IPS DF 6.9 (cell line): ENCODE data around the gene ACVR1.
"Not testable (repeated sequence)": the region's sequence is repeated elsewhere in the genome, so short reads cannot be mapped to it uniquely, and the experiment has no call there.

Experiments used
- DNase-seq: peaks from one replicate; pipeline ENCODE4 v3.0.0-alpha.2; 2013; ENCODE audit warnings: low read depth, low spot score
- H3K27ac ChIP-seq: one replicate; pipeline ENCODE4 v1.5.1; 2013; ENCODE audit warnings: low read length, control low read depth
- H3K27me3 ChIP-seq: 2 replicates; pipeline ENCODE4 v1.6.1; 2013; ENCODE audit warnings: mild to moderate bottlenecking, low read length; ENCODE audit not compliant: control insufficient read depth, insufficient read depth
- H3K36me3 ChIP-seq: 2 replicates; pipeline ENCODE4 v1.6.1; 2013; ENCODE audit warnings: low read length; ENCODE audit not compliant: control insufficient read depth, insufficient read depth
- H3K4me1 ChIP-seq: 2 replicates; pipeline ENCODE4 v1.6.1; 2013; ENCODE audit warnings: low read length; ENCODE audit not compliant: control insufficient read depth, insufficient read depth
- H3K4me3 ChIP-seq: 2 replicates; pipeline ENCODE4 v1.5.1; 2013; ENCODE audit warnings: mild to moderate bottlenecking, low read length
- H3K9me3 ChIP-seq: 2 replicates; pipeline ENCODE4 v1.6.1; 2013; ENCODE audit warnings: low read length, inconsistent platforms; ENCODE audit not compliant: control insufficient read depth, insufficient read depth
- WGBS: extraction: QIAGEN DNeasy Blood & Tissue Kit; methylation state at CpG from one replicate; pipeline ENCODE4 v1.1.7; 2013; ENCODE audit warnings: mixed read lengths, missing lambda C conversion rate; ENCODE audit not compliant: insufficient read length, insufficient coverage; 5-methylcytosine and 5-hydroxymethylcytosine counted together

Gene ACVR1

GRCh38 chr2:157727693-157728092, 148.4 kb downstream of the ACVR1 start:
- Histone ChIP-seq H3K9me3 (no peaks in the 10 kb centered on the region), H3K27ac (no peak overlapping the region), H3K36me3 (no peaks in the 10 kb centered on the region), H3K4me3 (no peak overlapping the region), H3K4me1 (no peaks in the 10 kb centered on the region), H3K27me3 (no peaks in the 10 kb centered on the region)
- WGBS: no CpG with 5 or more reads among the region's 1 CpG
- DNase-seq: no peak

GRCh38 chr2:157726946-157727345, 149.2 kb downstream of the ACVR1 start:
- WGBS: no CpG with 5 or more reads among the region's 1 CpG
- DNase-seq: no peak
- H3K4me3 ChIP-seq: no peak overlapping the region

GRCh38 chr2:157725846-157726245, 150.3 kb downstream of the ACVR1 start:
- Histone ChIP-seq H3K27ac (no peak overlapping the region), H3K4me1 (no peaks in the 10 kb centered on the region), H3K36me3 (no peaks in the 10 kb centered on the region), H3K4me3 (no peak overlapping the region), H3K9me3 (no peaks in the 10 kb centered on the region), H3K27me3 (no peaks in the 10 kb centered on the region)
- WGBS: no CpG with 5 or more reads among the region's 1 CpG
- DNase-seq: no peak

More at GRCh38 chr2:157726946-157727345, 149.2 kb downstream of the ACVR1 start:
- no peaks in the 10 kb centered on the region for H3K27me3 ChIP-seq
- H3K9me3 ChIP-seq: no peaks in the 10 kb centered on the region
- H3K36me3 ChIP-seq: no peaks in the 10 kb centered on the region
- no peaks in the 10 kb centered on the region for H3K4me1 ChIP-seq
- H3K27ac ChIP-seq: no peak overlapping the region

GRCh38 chr2:157722580-157723234, 153.4 kb downstream of the ACVR1 start:
- no peak for DNase-seq
- no CpG with 5 or more reads among the region's 3 CpGs for WGBS
- Histone ChIP-seq H3K27me3 (no peaks in the 10 kb centered on the region), H3K36me3 (no peaks in the 10 kb centered on the region), H3K4me1 (no peaks in the 10 kb centered on the region), H3K9me3 (no peaks in the 10 kb centered on the region), H3K4me3 (no peak overlapping the region), H3K27ac (no peak overlapping the region)

GRCh38 chr2:157720504-157720903, 155.6 kb downstream of the ACVR1 start:
- Histone ChIP-seq H3K4me1 (no peaks in the 10 kb centered on the region), H3K9me3 (no peaks in the 10 kb centered on the region), H3K36me3 (no peaks in the 10 kb centered on the region), H3K4me3 (no peak overlapping the region), H3K27me3 (no peaks in the 10 kb centered on the region), H3K27ac (no peak overlapping the region)
- no peak for DNase-seq
- WGBS: no CpG with 5 or more reads among the region's 2 CpGs

- H3K4me1 ChIP-seq, H3K27me3 ChIP-seq, DNase-seq, H3K9me3 ChIP-seq, H3K27ac ChIP-seq, H3K36me3 ChIP-seq, H3K4me3 ChIP-seq: not testable (repeated sequence)
- WGBS: no CpG with 5 or more reads among the region's 5 CpGs
These were observed 171.5 kb downstream of the ACVR1 start for GRCh38 chr2:157704653-157705052.

- not testable (repeated sequence) for H3K9me3 ChIP-seq, DNase-seq, H3K36me3 ChIP-seq, H3K27ac ChIP-seq, H3K27me3 ChIP-seq, H3K4me3 ChIP-seq, H3K4me1 ChIP-seq
- WGBS: no CpG with 5 or more reads among the region's 6 CpGs
These were observed 172.0 kb downstream of the ACVR1 start for GRCh38 chr2:157704148-157704547.

GRCh38 chr2:157699806-157700205, 176.3 kb downstream of the ACVR1 start:
- Histone ChIP-seq H3K4me1 (no peaks in the 10 kb centered on the region), H3K27me3 (no peaks in the 10 kb centered on the region), H3K27ac (no peak overlapping the region), H3K4me3 (no peak overlapping the region), H3K9me3 (no peaks in the 10 kb centered on the region), H3K36me3 (no peaks in the 10 kb centered on the region)
- no CpG with 5 or more reads among the region's 1 CpG for WGBS
- DNase-seq: no peak

GRCh38 chr2:157699009-157699408, 177.1 kb downstream of the ACVR1 start:
- Histone ChIP-seq H3K4me1 (no peaks in the 10 kb centered on the region), H3K27ac (no peak overlapping the region), H3K4me3 (no peak overlapping the region), H3K36me3 (no peaks in the 10 kb centered on the region), H3K9me3 (no peaks in the 10 kb centered on the region), H3K27me3 (no peaks in the 10 kb centered on the region)
- no CpG with 5 or more reads among the region's 3 CpGs for WGBS
- DNase-seq: no peak

- Histone ChIP-seq H3K4me3 (no peak overlapping the region), H3K27me3 (no peaks in the 10 kb centered on the region), H3K27ac (no peak overlapping the region), H3K9me3 (no peaks in the 10 kb centered on the region), H3K36me3 (no peaks in the 10 kb centered on the region), H3K4me1 (no peaks in the 10 kb centered on the region)
- DNase-seq: no peak
- no CpG with 5 or more reads among the region's 1 CpG for WGBS
These were observed 177.7 kb downstream of the ACVR1 start for GRCh38 chr2:157698430-157698829.

- H3K36me3 ChIP-seq: no peaks in the 10 kb centered on the region
- no peak overlapping the region for H3K4me3 ChIP-seq
- DNase-seq: no peak
- H3K27ac ChIP-seq: no peak overlapping the region
- H3K27me3 ChIP-seq: peaks cover 1% of the 10 kb centered on the region; the same call in 1 of the 2 replicates
- no peaks in the 10 kb centered on the region for H3K9me3 ChIP-seq
- no CpG with 5 or more reads among the region's 3 CpGs for WGBS
- no peaks in the 10 kb centered on the region for H3K4me1 ChIP-seq
These were observed 180.1 kb downstream of the ACVR1 start for GRCh38 chr2:157696036-157696435.
